HUES48 (cell line): ENCODE results near the gene NFX1.

Experiments
- H3K27ac ChIP-seq: one replicate; pipeline ENCODE4 v1.7.0; 2013; ENCODE audit warnings: low read depth, low read length, inconsistent platforms
- H3K27me3 ChIP-seq: 2 replicates; pipeline ENCODE4 v1.6.1; 2013; ENCODE audit warnings: mild to moderate bottlenecking, low read length; ENCODE audit not compliant: control insufficient read depth, insufficient read depth
- H3K36me3 ChIP-seq: 2 replicates; pipeline ENCODE4 v1.6.1; 2013; ENCODE audit warnings: low read length; ENCODE audit not compliant: control insufficient read depth, insufficient read depth
- H3K4me1 ChIP-seq: 2 replicates; pipeline ENCODE4 v1.6.1; 2013; ENCODE audit warnings: mild to moderate bottlenecking, low read length; ENCODE audit not compliant: control insufficient read depth, insufficient read depth
- H3K4me3 ChIP-seq: 2 replicates; pipeline ENCODE4 v1.5.1; 2013; ENCODE audit warnings: mild to moderate bottlenecking, low read depth, low read length
- H3K9ac ChIP-seq: 2 replicates; pipeline ENCODE4 v1.6.1; 2013; ENCODE audit warnings: mild to moderate bottlenecking, low read depth, low read length, moderate library complexity
- H3K9me3 ChIP-seq: 2 replicates; pipeline ENCODE4 v1.6.1; 2013; ENCODE audit warnings: low read length; ENCODE audit not compliant: control insufficient read depth, insufficient read depth

Gene NFX1

DNA sequence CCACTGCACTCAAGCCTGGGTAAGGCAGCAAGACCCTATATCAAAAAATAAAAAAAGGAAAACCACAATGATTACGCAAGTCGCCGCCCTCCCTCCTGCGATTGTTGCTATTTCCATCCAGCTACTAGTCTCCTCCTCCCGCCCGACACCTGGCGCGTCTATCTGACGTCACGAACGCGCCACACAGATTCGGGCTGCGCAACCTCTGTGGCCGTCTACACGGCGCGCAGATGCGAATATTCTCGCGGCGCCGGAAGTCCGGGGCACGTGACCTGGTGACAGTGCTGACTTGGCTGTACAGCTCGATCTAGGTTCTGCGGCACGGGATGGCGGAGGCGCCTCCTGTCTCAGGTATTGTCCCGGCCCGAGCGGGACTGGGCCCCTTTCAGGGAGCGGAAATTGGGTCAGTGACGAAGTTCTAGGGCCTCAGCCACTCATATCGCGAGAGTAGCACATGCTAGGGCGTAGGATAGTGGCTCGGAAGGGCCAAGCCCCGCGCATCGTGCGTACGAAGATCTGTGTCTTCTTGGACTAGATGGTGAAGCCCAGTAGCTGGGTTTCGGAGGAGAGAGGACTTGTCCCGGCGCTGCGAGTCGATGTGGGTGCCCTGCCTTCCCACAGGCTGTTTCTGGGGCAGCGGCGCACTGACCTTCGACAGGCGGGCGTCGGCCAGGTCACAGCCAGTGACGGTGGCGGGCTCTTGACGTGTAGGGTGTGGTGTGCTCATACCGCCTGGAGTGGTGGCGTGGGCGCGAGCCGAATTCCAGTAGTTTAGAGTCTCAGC lies at the start of gene NFX1:
Gene NFX1 (plus strand): TSS at position 270 of the 784 bp plus-strand sequence. CDS start 57 bp downstream, at position 327.
- Histone ChIP-seq H3K4me1 (no peaks in the 10 kb centered on the region), H3K9ac (peak within 1 kb of the TSS; percentile 99), H3K27me3 (no peaks in the 10 kb centered on the region), H3K36me3 (peaks cover 27% of the 10 kb centered on the region), H3K27ac (peak within 1 kb of the TSS; percentile 96), H3K4me3 (peak within 1 kb of the TSS; percentile 95), H3K9me3 (no peaks in the 10 kb centered on the region)

GRCh38 chr9:33241298-33241697 lies 49.0 kb upstream of the NFX1 start:
- no peaks in the 10 kb centered on the region for H3K27me3 ChIP-seq
- H3K36me3 ChIP-seq, result no peaks in the 10 kb centered on the region
- H3K4me1 ChIP-seq, result no peaks in the 10 kb centered on the region
- H3K4me3 ChIP-seq, result no peak overlapping the region
- no peaks in the 10 kb centered on the region for H3K9me3 ChIP-seq
- H3K27ac ChIP-seq, result no peak overlapping the region
- no peak overlapping the region for H3K9ac ChIP-seq

DNA sequence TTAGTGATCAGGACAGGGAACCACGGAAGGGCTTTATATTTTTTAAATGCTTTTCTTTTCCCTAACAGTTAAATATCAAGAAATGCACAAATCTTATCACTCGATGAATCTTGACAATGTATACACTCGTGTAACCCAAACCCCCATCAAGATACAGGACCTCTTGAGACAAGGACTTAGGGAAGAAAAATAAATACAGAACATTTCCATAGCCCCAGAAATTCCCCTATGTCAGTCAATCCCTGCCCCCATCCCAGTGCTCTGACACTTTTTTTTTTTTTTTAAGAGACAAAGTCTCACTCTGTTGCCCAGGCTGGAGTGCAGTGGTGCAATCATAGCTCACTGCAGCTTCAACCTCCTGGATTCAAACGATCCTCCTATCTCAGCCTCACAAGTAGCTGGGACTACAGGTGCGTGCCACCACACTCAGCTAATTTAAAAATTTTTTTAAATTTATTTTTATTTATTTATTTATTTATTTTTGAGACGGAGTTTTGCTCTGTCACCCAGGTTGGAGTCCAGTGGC lies 47.6 kb upstream of the NFX1 start:
- Histone ChIP-seq H3K4me1 (no peaks in the 10 kb centered on the region), H3K27me3 (no peaks in the 10 kb centered on the region), H3K9ac (no peak overlapping the region), H3K36me3 (no peaks in the 10 kb centered on the region), H3K27ac (no peak overlapping the region), H3K9me3 (no peaks in the 10 kb centered on the region), H3K4me3 (no peak overlapping the region)

GRCh38 chr9:33244137-33244784 lies 46.1 kb upstream of the NFX1 start:
- H3K27me3 ChIP-seq, result no peaks in the 10 kb centered on the region
- no peaks in the 10 kb centered on the region for H3K9me3 ChIP-seq
- no peak overlapping the region for H3K4me3 ChIP-seq
- H3K27ac ChIP-seq, result no peak overlapping the region
- H3K9ac ChIP-seq, result no peak overlapping the region
- H3K36me3 ChIP-seq, result no peaks in the 10 kb centered on the region
- H3K4me1 ChIP-seq, result no peaks in the 10 kb centered on the region

GRCh38 chr9:33245341-33245740 lies 45.0 kb upstream of the NFX1 start:
- H3K9me3 ChIP-seq, result no peaks in the 10 kb centered on the region
- H3K9ac ChIP-seq, result no peak overlapping the region
- no peaks in the 10 kb centered on the region for H3K4me1 ChIP-seq
- no peak overlapping the region for H3K27ac ChIP-seq
- peaks cover 7% of the 10 kb centered on the region; the same call in 1 of the 2 replicates for H3K36me3 ChIP-seq
- H3K4me3 ChIP-seq, result no peak overlapping the region
- no peaks in the 10 kb centered on the region for H3K27me3 ChIP-seq

DNA sequence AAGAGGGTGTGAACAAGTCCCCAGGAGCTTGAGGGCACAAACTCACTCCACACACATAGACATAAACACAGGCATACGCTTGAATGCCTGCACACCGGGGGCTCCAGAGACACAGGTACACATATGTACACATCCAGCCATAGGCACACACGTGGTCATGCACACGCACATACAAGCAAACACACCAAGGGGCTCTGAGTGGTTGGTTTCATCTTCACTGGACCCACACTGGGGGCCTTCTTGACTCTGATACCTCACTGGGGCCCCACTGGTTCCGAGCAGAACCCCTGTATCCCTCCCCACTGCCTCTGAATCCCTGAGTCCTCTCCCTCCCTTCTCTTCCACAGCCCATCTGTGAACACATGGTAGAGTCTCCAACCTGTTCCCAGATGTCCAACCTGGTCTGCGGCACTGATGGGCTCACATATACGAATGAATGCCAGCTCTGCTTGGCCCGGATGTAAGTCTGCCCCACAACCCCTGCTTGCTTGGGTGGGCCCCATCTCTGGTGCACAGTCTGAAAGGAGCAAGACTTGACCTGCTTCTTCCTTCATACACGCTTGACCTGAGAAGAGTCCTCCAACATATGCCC lies 44.0 kb upstream of the NFX1 start:
- Histone ChIP-seq H3K4me3 (no peak overlapping the region), H3K27ac (no peak overlapping the region), H3K36me3 (peaks cover 11% of the 10 kb centered on the region; the same call in 1 of the 2 replicates), H3K4me1 (no peaks in the 10 kb centered on the region), H3K9ac (no peak overlapping the region), H3K27me3 (no peaks in the 10 kb centered on the region), H3K9me3 (no peaks in the 10 kb centered on the region)

DNA sequence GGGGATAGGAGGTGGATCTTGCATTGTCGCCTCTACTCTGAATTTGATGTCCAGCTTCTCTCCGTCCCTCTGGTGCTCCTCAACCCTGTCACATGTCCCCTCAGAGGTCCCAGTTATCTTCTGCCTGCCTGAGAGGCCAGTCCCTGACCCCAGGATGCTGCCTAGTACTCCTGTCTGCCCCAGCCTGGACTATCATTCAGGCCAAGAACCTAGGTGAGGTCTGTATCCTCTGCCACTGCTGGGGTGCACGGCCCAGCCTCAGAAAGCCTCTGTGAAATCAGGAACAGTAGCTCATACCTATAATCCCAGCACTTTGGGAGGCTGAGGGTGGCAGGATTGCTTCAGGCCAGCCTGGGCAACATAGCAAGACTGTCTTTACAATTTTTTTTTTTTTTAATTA lies 41.7 kb upstream of the NFX1 start:
- no peak overlapping the region for H3K27ac ChIP-seq
- H3K36me3 ChIP-seq, result peaks cover 24% of the 10 kb centered on the region
- no peaks in the 10 kb centered on the region for H3K27me3 ChIP-seq
- H3K9ac ChIP-seq, result no peak overlapping the region
- H3K4me3 ChIP-seq, result no peak overlapping the region
- no peaks in the 10 kb centered on the region for H3K4me1 ChIP-seq
- H3K9me3 ChIP-seq, result no peaks in the 10 kb centered on the region

- Histone ChIP-seq H3K9ac (no peak overlapping the region), H3K27me3 (no peaks in the 10 kb centered on the region), H3K27ac (no peak overlapping the region)
Measured at GRCh38 chr9:33249087-33249658, 41.1 kb upstream of the NFX1 start.

GRCh38 chr9:33249983-33250382 lies 40.3 kb upstream of the NFX1 start:
- Histone ChIP-seq H3K4me3 (no peak overlapping the region), H3K36me3 (peaks cover 38% of the 10 kb centered on the region), H3K27me3 (no peaks in the 10 kb centered on the region), H3K4me1 (no peaks in the 10 kb centered on the region), H3K9ac (no peak overlapping the region), H3K9me3 (no peaks in the 10 kb centered on the region), H3K27ac (no peak overlapping the region)

More at GRCh38 chr9:33249087-33249658, 41.1 kb upstream of the NFX1 start:
- Histone ChIP-seq H3K4me3 (no peak overlapping the region), H3K36me3 (peaks cover 29% of the 10 kb centered on the region), H3K9me3 (no peaks in the 10 kb centered on the region), H3K4me1 (no peaks in the 10 kb centered on the region)

DNA sequence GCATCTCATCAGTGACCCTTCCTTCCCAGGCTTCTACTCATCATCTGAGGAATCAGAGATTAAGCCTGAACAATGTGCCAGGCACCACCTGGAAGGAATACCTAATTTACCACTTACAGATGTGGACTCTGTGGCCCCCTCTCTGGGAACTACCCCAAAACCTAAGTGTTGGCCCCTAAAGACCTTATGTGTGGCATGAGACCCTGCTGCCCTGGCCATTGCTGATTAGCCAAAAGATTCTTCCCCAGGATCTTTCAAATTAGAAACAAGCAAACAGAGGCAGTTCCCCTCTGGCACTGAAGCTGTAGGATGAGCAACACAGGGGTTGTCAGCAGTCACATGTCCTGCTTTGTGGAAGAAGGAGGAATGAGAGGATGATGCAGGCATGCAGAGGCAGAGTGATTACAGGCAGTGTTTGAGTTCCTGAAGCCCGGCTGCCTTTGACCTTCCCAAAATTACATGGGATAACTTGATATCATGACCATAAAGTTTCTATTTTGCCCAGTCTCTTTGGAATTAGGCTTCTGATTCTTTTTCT lies 39.8 kb upstream of the NFX1 start:
- peaks cover 43% of the 10 kb centered on the region for H3K36me3 ChIP-seq

More for the DNA sequence above, 39.8 kb upstream of the NFX1 start:
- Histone ChIP-seq H3K27me3 (no peaks in the 10 kb centered on the region), H3K9me3 (no peaks in the 10 kb centered on the region), H3K4me3 (no peak overlapping the region), H3K4me1 (no peaks in the 10 kb centered on the region), H3K27ac (no peak overlapping the region), H3K9ac (no peak overlapping the region)
